GM18502 (cell line): Measurements from ENCODE around the gene OR10P1.
"Not testable (repeated sequence)": the region's sequence is repeated elsewhere in the genome, so short reads cannot be mapped to it uniquely, and the experiment has no call there.

ENCODE experiments used
- ATAC-seq: cut with Tn5 transposase; IDR thresholded peaks from one replicate; pipeline ENCODE4 v1.9.1; 2021; ENCODE audit warnings: mild to moderate bottlenecking; ENCODE audit not compliant: unreplicated experiment, poor library complexity

OR10P1 gene

GRCh38 chr12:55636853-55637252 is at the start of gene OR10P1:
OR10P1 (plus strand) TSS chr12:55636892; CDS start chr12:55636892, 0 bp downstream.
- no peak for ATAC-seq

DNA sequence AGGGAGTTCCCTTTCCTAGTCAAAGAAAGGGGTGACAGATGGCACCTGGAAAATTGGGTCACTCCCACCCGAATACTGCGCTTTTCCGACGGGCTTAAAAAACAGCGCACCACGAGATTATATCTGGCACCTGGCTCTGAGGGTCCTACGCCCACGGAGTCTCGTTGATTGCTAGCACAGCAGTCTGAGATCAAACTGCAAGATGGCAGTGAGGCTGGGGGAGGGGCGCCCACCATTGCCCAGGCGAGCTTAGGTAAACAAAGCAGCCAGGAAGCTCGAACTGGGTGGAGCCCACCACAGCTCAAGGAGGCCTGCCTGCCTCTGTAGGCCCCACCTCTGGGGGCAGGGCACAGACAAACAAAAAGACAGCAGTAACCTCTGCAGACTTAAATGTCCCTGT is 46.5 kb upstream of the OR10P1 start:
- not testable (repeated sequence) for ATAC-seq

- ATAC-seq = no peak
Measured at GRCh38 chr12:55607821-55608594, 28.7 kb upstream of the OR10P1 start.

DNA sequence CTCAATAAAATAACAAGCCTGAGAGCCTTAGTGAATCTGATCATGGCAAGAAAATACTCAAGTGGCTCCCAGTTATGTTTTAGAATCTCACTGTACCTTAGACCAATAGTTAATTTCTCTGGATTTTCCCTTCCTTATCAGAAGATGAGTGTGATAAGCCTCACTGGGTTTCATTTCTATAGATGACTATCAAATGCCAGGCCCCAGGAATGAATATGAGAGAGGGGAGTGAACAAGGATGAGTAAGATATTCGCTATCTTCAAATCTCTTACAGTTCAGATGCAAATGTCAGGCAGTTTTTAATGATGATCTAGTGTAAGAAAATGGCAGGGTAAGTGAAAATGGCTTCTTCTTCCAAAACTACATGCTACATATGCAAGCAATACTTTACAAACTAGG is 26.1 kb upstream of the OR10P1 start:
- ATAC-seq = no peak

- no peak for ATAC-seq
Measured at GRCh38 chr12:55612646-55613045, 24.0 kb upstream of the OR10P1 start.

GRCh38 chr12:55614764-55615163 is 21.9 kb upstream of the OR10P1 start:
- ATAC-seq = no peak

GRCh38 chr12:55619354-55620138 is 17.1 kb upstream of the OR10P1 start:
- ATAC-seq = peak; percentile 82

DNA sequence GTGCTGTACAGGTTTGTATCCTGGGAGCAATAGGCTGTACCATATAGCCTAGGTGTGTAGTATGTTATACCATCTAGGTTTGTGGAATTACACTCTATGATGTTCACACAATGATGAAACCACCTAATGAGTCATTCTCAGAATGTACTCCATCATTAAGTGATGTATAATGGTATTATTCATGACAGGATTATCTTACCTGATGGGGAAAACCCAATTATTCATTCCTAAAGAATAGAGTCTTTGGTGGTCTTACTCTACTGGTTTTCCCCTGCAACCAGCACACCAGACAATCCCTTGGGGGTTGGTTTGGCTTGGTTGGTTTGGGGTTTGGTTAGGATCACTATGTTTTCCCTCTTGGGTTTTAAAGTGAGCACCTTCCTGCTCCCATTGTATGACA is 12.6 kb upstream of the OR10P1 start:
- peak; percentile 60 for ATAC-seq

DNA sequence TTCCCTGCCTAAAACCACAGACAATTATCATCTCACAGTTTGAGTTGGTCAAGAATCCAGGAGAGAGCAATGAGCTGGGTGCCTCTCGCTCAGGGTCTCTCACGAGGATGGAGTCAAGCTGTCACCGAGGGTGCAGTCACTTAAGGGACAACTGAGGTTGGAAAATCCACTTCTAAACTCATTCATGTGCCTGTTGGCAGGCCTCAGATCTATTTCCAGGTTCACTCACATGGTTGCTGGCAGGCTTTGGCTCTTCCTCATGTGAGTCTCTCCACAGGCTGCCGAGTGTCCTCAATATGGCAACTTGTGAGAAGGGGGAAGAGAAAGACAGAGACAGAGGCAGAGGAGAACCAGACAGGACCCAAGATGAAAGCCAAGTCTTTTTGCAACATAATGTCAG is 10.5 kb upstream of the OR10P1 start:
- ATAC-seq = no peak

GRCh38 chr12:55629058-55629841 is 7.4 kb upstream of the OR10P1 start:
- ATAC-seq = no peak

DNA sequence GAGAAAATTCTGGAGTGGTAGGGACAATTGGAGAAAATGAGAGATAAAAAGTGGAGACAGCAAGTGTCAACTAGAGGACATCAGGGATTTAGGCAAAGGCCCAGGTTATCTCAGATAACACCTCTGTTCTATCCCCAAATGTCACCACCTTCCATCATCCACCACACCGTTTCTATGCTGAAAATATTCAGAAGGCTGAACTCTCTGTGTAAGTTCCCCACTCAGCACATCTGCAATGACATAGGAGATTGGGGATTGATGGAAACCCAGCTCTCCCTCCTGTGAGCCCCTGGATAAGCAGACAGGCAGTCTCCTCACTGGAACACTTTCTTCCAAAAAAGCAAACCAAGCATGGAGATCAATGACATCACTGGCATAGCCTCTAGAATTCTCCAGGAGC is 5.6 kb upstream of the OR10P1 start:
- ATAC-seq = no peak

DNA sequence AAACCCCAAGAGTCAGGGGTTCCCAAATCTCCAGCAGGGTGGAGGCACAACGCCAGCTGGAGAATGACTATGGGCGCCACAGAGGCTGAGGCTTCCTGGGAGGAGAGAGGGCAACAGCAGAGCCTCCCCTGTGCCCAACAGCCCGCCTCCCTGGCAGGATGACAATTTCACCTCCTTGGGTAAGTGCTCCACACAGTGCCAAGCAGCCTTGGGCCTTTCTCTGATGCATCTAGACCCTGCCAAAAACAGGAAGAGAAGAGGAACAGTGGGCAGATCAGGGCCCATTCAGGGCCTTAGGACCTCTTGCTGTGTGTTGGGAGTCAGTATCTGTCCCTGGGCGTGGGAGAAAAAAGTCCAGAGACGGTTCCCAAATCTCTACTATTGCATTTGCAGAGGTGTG is 5.0 kb upstream of the OR10P1 start:
- ATAC-seq = no peak

GRCh38 chr12:55633151-55633550 is 3.5 kb upstream of the OR10P1 start:
- no peak for ATAC-seq

DNA sequence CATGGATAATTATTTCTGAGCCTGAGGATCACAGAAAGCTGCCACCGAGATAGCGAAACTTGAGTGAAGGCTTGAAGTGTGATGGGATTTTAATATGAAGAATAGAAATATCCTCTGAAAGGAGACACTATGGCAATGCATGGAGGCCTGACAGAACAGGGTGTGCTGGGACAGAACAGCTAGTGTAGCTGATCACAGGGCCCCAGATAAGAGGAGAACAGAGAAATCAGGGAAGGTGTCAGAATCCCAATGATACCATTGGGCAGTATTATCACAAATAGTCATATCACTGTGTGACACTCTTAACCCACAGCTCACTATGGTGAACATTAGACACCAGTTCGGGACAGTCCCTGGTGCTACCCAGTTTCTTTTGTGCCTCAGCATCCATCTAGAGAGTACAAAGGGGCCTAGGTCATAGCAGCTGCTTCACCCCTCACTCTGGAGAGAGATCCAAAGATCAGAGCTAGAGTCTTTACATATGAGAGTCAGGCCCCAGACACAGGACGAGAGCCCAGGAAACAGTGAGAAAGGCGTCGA is 506 bp upstream of the OR10P1 start:
- ATAC-seq = no peak

- no peak for ATAC-seq
Measured at GRCh38 chr12:55637467-55637866, 775 bp downstream of the OR10P1 start.

- ATAC-seq = no peak
Measured at GRCh38 chr12:55641595-55641994, 4.9 kb downstream of the OR10P1 start.

GRCh38 chr12:55642267-55642666 is 5.6 kb downstream of the OR10P1 start:
- ATAC-seq = no peak

- ATAC-seq = peak; percentile 35
Measured at GRCh38 chr12:55642669-55643068, 6.0 kb downstream of the OR10P1 start.

DNA sequence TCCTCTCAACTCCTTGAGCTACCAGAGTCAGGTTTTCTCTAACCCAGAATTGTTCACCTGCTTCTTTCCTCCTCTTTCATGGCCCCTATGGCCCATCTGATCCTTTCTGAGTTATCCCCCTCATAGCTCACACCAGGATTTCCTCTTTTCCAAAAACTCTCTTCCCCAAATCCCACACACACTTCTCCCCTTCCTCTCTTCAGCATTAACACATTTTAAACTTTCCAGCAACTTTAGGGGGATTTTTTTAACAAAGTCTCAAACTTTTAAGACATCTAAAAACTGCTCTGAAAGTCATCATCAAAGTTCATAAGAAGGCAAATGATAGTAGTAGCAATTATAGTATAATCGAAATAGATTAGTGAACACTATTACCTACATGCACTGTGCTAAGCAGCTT is 7.9 kb downstream of the OR10P1 start:
- no peak for ATAC-seq

- no peak for ATAC-seq
Measured at GRCh38 chr12:55647027-55647426, 10.3 kb downstream of the OR10P1 start.
